GM20431 (cell line): Measurements from ENCODE around the gene THAP5.

Experiments used
- in situ Hi-C: fragments of 300-500 bp; cut with MseI, MboI; formaldehyde crosslinking; loops from one replicate; pipeline ENCODE4 v1.15.0; 2020; ENCODE audit warnings: low sequenced_read_pairs; ENCODE audit not compliant: unreplicated experiment

THAP5 gene, protein sequence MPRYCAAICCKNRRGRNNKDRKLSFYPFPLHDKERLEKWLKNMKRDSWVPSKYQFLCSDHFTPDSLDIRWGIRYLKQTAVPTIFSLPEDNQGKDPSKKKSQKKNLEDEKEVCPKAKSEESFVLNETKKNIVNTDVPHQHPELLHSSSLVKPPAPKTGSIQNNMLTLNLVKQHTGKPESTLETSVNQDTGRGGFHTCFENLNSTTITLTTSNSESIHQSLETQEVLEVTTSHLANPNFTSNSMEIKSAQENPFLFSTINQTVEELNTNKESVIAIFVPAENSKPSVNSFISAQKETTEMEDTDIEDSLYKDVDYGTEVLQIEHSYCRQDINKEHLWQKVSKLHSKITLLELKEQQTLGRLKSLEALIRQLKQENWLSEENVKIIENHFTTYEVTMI

DNA sequence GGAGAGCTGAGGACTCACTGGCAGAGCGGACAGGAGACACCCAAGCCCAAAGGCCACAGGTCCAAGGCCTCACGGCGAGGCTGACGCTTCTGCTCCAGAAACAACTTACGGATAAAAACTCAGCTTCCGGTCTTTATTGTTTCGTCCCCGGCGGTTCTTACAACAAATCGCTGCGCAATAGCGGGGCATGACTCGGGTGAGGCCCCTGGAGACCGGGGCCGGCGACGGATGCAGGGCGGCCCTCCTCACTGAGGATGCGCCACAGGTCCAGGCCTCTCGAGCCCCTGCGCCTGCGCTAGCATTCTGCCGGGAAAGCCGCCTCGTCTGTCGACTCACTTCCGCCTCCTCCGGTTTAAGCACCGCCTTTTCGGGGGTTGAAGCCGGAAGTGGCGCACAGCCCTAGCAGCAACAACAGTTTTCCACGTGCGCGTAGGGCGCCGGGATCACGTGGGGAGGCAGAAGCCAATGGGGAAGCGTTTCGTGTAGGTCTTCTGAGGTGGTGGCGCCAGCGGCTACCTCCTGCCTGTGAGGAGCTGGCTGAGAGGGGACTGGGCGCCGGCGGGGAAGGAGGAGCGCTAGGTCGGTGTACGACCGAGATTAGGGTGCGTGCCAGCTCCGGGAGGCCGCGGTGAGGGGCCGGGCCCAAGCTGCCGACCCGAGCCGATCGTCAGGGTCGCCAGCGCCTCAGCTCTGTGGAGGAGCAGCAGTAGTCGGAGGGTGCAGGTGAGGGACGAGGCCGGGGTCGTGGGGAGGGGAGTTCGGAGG is at the start of gene THAP5, which contains the start of gene DNAJB9:
THAP5 (minus strand) TSS at position 326 of the 765 bp plus-strand sequence; CDS start at position 189, 137 bp downstream.
DNAJB9 (plus strand) TSS at position 494 of the 765 bp plus-strand sequence. CDS start 1,853 bp downstream, outside the sequence.
- in situ Hi-C loops, result no loop called here

DNA sequence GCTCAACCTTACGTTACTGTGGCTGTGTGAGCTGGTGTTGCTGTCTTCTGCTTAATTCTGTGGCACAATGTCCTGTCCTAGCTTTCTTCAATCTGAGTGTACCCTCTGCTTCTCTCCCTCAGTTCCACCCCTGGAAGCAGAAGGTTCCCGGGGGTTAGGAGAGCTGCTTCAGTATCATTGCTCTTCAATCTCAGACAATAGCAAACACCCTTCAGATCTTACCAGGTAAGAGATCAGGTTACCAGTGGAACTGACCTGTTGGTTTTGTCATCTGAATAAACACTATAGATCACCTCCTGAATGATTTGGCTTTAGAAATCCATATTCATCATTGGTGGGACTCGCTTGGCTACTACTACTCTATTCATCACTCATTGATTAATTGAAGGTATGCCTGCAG is 48.5 kb upstream of the THAP5 start:
- in situ Hi-C loops, result no loop called here

DNA sequence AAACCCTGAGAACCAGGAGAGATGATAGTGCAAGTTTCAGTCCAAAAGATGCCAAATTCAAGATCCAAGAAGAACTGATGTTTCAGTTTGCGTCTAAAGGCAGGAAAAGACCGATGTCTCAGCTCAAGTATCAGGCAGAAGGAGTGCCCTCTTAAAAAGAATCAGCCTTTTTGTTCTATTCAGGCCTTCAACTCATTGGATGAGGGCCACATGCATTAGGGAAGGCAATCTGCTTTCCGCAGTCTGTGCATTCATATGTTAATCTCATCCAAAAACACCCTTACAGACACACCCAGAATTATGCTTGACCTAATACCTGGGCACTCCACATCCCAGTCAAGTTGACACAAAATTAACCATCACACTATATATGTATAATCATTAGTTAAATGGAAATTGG is 45.4 kb upstream of the THAP5 start:
- in situ Hi-C loops, result no loop called here

DNA sequence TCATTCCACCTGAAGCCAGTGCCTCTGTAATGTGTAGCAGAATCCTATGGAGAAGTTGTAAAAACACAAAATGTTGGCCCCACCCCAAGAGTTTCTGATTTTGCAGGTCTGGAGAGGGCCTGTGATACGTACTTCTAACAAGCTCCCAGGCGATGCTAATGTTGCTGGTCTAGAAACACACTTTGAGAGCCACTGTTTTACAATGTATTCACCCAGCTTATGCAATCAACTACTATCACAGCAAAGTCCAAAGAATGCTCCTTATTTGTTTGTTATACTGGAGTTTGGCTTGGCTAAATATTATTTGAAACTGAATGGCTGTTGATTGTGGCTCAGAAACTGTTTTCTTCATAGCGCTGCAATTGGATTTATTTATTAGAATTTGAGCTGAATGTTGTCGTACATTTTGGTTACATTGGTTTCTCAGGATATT is 44.5 kb upstream of the THAP5 start:
- in situ Hi-C loops, result no loop called here

DNA sequence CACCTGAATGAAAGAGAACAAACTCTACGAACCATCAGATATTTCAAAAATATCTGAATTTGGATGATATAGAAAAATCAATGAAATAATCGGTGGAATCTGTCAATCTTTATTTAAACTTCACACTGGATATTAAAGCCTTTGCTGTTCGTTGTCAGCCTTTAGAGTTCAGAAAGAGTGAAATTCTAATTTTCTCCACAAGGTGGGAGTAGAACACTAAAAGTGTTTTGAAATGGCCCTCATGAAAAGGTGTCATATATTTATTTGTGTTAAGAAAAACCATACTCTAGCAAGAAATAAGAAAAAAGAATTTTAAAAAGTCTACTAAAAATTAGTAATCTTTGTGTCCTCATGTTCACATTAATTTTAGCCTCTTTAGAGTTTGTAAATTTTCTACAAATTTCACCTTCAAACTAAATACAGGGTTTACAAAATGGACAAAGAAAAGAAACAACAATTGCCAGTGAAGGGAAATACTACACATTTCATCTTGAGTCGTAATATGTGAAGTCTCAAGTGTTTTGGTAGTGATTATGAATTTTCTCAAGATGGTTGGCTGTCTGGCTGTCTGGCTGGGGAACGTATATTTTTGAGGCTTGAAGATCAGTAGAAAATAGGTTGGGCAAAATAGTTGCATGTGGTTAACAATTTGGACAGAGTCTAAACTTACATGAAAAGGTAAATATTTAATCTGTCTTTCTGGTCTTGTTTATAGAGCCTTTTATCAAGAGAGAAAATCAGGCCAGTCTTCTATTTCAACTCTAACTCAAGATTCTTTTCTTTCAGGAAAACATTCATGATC is 43.8 kb upstream of the THAP5 start:
- in situ Hi-C loops, result no loop called here

DNA sequence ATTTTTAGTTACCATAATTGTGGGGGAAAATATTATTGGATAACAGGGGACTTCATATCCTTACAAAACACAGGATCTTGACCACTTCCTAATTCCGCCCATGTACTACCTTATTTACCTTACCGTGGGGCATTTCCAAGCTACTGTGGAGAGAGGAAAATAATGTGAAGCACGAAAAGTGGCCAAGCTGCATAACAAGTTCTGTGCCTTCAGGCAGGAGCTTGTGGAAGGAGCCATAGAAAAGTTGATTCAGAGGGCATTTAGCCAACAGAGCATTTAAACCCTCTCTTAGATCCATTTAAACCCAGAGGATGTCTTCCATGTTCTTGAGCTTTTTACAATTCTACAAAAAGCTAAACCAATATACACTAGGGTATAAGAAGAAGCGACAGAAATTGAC is 41.8 kb upstream of the THAP5 start:
- in situ Hi-C loops, result no loop called here

DNA sequence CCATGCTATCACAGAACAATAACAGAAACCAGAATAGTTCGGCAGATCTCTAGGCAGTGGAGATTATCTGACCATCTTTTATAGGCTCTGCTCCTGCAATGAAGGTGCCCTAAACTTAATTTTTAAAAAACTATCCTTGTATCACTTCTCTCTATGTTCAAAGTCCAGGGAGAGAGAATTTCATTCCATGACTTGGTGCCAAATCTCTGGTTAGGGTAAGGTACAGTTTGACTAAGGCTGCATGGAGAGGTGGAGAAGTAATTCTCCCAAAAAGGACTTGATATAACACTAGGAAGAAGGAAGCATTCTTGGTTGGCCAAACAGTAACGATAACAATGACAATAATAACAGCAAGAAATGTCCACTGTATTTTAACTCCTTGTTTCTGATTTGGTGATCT is 40.1 kb upstream of the THAP5 start:
- in situ Hi-C loops, result no loop called here

DNA sequence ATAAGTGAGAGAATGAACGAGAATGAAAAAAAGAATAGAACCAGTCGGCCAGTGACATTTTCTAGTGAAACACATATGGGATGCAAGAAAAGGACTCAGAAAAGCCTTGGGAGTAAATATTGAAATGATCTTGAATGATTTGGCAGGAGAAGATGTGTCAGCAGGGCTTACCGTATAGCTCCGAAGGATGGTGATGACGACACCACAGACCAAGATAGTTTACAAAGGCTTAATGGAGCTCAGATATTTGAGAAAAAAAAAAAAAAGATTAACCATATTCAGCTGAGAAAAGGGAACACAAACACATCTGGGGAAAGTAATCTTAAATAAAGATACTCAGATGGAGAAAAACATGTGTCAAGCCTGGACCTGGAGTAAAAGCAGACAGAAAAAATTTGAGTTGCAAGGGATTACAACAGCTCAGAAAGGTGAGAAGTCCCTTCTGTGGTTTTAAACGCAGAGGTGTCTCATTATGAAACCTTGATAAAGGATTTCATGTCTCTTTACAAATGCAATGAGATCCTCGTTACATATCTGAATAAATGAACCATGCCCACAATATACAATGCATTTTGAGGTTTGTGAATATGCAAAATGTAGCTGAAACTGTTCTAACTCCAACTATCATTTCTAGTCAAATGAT is 36.2 kb upstream of the THAP5 start:
- in situ Hi-C loops, result no loop called here

DNA sequence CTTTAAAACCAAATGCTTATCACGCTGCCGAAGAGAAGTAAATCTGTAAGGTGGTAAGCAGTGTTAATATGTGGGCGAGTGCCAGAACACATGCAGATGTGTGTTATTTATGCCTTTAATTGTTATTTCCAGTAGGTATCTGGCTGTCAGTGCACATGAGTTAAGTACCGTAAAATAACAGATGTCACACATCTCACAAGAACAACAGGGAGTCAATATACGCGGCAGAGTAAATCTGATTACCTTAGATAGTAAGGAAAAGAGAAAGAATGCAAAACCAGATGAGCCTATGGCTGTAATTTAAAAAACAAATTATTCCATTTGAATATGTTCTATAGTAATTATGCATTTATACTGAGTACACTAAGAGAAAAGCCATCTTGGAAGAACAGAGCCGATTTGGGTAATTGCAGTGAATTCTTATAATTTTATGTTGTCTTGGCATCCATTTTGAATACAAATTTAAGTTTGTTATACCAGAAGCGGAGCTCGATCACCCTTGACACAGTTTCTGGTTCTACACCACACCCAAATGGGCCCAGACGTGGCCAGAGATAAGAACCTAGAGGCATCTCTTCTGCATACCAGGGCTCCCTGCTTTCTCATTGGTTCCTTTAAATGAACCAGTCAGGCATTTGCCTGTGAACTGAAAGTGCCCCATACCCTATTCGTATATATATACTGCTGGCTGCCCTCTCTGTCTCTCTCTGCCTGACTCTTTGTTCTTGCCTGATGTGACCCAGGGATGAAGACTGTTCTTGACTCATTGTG is 35.0 kb upstream of the THAP5 start:
- in situ Hi-C loops, result no loop called here

DNA sequence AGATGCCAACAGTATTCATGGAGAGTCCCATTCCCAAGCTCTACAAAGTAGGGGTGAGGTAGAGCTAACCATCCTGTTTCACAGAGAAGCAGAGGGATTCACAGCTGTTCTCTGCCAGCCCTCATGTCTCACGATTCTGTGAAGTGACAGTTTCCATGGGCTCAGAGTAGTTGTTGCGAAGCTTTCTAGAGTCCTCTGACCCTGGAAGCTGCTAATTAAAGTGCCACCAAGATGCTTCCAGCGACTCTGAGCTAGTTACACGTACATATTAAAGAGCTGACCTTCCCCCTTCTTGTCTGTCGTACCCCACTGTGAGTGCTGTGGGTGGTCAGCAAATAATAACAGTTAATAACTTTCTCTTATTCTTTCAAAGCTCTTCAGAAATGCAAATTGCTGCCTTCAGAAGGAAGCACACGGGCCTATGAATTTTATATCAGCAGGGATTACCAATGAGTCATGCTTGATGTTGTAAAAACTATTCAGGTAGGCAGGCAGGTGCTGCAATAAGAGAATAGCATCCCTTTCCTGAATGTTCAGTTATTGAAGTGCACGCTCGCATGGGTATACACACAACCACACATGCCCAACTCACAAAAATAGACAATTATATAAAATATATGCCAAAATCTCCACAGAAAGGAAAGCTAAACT is 34.3 kb upstream of the THAP5 start:
- in situ Hi-C loops, result no loop called here

DNA sequence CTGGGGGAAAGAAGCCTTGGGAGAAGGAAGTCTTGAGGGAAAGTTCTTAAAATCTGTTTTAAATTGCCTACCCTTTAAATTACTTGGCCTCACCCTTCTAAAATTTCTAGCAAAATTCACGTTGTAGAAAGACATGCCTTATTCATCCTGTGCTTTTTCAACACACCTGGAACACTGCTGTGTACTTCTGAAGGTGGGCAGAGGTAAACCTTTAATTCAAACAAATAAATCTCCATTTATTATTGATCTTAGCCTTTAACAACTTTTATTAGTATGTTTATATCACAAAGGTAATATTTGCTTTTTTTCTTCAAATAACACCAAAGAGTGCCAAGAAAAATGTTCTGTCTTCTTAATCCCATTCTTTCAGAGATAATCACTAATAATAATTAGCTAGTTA is 30.9 kb upstream of the THAP5 start:
- in situ Hi-C loops, result no loop called here

DNA sequence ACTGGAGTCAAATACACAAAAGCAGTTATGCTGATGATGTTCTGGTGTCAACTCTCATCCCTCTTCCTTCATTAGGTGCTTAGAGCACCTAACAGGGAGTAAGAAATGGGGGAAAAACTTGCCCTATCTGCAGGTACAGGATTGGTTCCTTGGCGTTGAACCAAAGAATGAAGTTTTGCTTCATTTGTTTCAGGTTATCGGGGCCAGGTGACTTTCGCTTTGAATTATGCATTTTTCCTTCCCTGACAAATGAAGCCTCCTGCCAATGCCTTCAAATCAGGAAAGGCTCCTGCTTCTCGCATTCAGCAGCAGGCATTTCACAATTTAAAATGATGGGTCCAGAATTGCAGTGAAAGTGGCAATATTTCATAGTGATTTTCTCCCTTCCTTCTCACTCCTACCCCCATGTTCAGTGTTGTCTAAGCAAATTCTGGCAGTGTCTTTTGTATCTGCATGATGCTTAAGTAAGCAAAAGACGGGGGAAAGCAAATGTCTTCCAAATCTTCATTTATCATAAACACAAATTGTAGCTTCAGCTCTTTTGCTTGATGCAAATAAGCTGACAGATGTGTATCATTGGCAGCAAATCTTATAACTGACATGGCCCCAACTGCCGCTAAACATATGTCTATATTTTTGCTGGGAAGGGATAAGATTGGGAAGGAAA is 29.5 kb upstream of the THAP5 start:
- in situ Hi-C loops, result no loop called here

DNA sequence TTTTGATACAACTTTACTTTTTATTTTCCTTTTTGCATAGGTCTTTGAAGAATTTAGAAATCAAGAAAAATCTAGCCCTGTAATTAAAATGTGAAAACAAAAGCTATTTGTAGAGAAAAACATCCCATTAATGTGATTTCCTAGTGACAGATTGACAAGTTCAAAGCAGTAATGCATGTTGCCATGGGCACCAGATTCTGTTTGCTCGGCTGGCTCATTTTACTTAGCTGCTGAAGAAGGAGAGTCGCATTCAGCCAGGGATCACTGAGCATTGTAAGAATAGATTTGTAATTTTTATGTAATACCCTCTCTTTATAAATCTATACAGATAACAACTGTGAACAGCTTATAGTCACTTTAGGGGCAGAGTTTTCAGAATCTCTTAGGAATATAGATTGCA is 28.6 kb upstream of the THAP5 start:
- in situ Hi-C loops, result no loop called here

DNA sequence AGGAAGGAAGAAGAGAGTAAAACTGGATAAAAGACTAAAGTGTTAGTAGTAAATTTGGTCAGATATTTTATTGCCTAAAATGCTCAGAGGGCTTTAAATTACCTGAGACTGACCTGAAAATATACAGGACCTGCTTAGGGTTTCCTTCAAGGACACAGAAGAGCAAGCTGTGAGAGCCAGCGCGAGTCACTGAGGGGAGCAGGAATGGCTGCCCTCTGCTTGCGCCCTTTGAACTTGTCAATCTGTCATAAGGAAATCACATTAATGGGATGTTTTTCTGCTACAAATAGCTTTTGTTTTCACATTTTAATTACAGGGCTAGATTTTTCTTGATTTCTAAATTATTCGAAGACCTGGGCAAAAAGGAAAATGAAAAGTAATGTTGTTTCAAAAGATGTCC is 27.1 kb upstream of the THAP5 start:
- in situ Hi-C loops, result no loop called here

DNA sequence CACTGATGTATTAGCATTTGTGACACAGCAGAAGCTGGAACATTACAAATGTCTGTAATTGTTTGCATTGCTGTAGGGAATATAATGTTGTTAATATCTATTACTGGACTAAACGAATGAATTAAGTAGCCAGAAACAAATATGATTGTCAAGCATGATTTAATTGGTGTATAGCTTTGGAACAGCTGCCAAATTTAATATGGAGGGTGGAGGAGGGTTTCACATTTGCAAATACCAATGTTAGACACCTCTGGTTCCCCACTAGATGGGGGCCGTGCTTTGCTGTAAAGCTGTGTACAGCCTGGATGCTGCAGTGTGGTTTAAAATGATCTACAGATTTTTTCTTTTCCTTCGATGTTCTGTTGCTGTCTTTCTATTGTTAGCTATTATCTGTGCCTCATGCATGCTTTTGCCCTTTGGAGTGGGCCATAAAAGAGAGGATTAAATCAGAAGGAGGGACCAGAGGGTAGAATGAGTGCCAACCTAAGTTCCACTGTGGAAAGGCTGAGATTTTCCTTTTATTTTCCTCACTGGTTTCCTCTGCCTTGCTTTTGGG is 23.2 kb upstream of the THAP5 start:
- in situ Hi-C loops, result no loop called here

DNA sequence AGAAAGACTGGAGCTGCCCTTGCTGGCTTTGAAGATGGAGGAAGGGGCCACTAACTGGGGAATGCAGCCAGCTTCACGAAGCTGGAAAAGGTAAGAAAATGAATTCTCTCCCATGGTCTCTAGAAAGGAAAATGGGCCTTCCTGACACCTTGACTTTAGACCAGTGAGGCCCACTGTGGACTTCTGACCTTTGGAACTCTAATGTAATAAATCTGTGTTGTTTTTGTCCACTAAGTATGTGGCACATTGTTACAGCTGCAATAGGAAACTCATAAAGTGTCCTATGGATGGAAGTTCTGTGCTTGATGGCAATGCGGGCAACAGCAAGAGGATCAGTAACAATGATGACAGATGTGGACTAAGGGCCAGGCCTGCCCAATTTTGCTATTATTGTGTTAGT is 21.1 kb upstream of the THAP5 start:
- in situ Hi-C loops, result no loop called here

DNA sequence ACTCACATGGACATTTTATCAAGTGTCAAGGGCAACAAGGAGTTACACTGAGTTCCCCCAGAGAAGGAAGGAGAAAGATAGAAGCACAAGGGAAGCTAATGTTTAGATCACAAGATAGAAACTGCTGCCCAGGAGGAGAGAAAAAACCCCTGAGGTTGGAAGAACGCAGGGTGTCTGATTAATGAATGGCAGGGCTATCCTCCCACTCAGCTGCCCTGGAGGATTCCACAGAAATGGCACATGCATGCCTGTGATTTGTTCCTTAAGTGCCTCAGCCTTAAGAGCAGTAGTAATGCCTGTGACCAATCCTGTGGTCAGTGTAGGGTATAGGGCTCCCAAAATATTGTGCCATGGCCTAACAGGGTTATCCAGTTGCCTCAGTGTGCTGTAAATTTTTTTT is 20.4 kb upstream of the THAP5 start:
- in situ Hi-C loops, result no loop called here

DNA sequence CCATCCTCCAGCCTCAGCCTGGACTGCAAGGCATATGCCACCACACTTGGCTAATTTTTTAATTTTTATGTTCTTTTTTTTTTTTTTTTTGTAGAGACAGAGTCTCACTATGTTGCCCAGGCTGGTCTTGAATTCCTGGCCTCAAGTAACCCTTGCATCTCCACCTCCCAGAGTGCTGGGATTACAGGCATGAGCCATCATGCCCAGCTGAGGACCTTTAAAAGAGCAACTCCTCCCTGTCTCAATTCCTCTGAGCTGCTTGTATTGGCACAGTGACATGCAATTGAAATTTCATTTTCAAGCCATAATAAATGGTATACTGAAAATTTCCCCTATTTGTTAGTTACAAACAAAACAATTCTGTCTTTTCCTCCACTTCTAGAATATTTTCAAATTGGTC is 19.7 kb upstream of the THAP5 start:
- in situ Hi-C loops, result no loop called here
